HG03571 (cell line): Measurements from ENCODE around the gene RFT1.
A peak's percentile ranks its signal among the peaks of the same experiment; 100 is the strongest.

Experiments
- ATAC-seq: cut with Tn5 transposase; IDR thresholded peaks from one replicate; pipeline ENCODE4 v1.9.1; 2021; ENCODE audit not compliant: unreplicated experiment

RFT1 gene

GRCh38 chr3:53129344-53129743, 891 bp downstream of the RFT1 start:
- ATAC-seq: no peak

DNA sequence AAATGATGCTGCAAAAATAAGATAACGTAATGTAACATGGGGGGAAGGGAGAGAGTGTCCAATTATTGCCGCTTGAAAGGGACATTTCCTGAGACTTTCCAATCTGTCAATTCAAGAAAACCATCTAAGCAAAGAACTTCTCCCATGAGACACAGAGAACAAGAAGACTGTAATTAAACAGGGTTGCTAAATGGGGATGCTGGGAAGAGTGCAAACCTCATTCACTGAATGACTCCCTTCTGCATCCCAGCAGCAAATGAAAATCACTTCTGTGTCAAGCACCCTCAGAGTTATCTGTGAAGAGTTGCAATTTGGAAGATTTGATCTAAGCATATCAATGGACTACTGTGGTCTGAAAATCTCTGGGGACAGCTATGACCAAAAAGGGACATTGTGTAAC, 3.6 kb downstream of the RFT1 start:
- ATAC-seq: no peak

DNA sequence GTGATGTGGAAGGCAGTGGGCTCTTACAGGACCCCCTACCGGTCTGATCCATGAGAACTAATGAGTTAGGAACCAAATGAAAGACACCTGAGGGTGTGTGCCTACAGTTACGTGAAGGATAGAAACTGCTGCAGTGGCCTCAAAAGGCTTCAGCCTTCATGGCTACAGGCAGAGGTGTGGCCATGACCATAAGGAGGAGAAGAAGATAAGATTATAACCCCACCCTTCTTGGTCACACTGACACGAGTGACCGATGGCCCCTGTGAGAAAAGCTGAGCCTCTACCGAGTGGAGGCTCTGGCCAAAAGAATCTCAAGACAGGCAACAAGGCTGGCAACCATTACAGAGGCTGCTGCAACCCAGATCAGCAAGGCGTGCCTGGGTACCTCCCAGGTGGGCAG, 6.3 kb downstream of the RFT1 start:
- no peak for ATAC-seq

DNA sequence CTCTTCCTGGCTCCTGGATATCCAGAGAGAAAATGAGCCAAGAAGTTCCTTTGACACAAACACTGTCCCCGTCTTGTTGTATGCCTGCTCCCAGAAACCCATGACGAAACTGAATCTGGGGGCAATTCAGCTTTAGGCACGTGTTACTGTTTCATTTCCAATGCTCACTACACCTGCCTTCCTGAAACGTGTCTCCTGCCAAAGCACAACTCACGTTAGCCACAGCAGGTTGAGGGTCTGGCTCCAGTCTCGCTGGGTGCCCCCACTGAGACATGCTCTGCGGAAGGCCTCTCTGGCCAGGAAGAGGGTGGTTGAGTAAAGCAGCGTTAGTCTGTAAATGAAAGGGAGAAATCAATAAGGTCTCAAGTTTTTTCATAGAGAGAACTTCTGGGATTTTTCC, 6.7 kb downstream of the RFT1 start:
- no peak for ATAC-seq

- ATAC-seq: no peak
These were observed 7.3 kb downstream of the RFT1 start for GRCh38 chr3:53122933-53123305.

DNA sequence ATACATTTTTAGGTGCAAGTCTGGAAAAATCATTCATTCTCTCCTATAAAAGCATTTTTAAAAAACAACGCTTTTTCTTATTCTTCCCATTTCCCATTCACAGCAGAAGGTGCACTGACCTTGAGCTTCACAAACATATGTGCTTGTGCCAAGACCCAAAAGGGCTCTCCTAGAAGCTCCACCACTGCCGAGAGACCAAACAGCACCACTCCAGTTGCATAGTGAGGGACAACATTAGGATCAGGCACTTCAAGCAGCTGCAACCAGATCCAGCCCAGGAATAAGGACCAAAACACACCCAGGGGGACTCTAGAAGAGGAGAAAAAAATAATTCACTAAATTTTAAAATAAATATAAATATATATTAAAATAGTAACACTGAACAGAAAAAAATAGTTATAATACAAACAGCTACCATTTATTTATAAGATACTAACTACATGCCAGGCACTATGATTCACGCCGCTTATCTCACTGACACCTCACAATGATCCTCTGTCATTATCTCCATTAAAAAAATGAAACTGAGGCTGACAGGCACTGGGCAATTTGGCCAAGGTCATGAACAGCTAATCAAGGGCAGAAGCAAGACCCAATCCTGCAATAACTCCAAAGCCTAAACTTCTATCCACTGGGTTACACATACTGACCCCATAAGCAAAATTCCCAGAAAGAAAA, 7.8 kb downstream of the RFT1 start:
- ATAC-seq: no peak

DNA sequence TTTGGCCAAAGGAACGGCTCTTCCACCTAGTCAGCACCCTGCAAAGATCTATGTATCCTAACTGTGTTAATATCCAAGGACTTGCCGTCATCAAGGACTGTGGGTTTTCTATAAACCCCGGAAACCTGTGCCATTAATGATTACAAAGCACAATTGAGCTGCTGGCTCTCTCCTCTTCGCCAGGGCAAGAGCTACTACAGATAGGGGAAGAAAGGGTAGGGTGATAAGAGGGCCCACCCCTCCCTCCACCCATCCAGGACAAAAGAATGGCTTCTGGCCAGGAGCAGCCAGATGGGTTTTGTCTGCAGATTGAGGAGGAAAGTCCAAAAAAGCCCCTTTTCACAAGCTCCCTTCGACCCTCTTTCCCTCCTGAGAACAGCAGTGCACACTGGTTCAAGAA, 9.9 kb downstream of the RFT1 start:
- ATAC-seq: no peak

DNA sequence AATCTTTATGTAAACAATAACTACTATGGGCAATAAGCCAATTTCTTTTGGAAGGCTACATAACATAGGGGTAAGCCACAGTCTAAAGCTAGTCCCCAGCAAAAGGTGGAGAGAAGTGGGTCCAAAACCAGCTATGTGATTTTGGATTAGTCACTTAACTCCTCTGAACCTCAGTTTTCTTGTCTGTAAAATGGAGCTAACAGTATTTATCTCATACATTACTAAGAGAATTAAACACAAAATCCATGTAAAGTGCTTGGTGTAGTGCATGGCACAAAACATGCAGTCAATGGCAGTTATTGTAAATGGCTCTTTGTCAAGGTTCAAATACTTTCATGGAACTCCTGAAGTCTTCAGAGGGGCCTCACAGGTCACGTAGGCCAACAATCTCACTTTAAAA, 13.3 kb downstream of the RFT1 start:
- ATAC-seq: no peak

DNA sequence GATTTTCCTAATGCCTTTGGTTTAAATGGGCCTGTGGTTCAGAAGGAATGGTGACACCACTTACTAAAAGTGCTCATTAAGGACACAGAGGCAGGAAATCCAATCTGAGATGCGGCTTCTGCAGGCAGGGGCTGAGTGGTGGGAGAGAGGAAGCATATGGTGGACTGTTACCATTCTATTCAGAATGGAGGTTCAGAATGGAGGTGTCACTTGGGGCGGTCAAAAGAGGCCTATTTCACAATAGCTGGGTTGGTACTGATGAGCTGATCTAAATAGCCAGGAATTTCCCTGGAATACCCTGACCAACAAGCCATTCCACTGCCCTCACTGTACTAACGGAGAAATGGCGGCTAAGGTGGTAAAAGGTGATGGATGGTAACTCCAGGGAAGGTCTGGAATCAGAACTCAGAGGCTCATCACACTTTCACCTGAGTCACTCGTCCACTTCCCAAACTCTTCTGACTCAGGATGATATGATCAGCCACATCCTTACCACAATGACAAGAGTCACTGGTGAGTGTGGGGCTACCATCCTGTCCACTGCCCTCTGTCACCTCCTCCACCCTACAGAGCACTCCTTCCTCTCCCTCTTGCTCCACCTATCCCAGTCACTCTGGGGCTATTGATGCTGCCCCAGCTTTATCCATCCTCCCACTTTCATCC, 15.7 kb downstream of the RFT1 start:
- no peak for ATAC-seq

- ATAC-seq: peak; percentile 78
These were observed 16.2 kb downstream of the RFT1 start for GRCh38 chr3:53114011-53114400.

DNA sequence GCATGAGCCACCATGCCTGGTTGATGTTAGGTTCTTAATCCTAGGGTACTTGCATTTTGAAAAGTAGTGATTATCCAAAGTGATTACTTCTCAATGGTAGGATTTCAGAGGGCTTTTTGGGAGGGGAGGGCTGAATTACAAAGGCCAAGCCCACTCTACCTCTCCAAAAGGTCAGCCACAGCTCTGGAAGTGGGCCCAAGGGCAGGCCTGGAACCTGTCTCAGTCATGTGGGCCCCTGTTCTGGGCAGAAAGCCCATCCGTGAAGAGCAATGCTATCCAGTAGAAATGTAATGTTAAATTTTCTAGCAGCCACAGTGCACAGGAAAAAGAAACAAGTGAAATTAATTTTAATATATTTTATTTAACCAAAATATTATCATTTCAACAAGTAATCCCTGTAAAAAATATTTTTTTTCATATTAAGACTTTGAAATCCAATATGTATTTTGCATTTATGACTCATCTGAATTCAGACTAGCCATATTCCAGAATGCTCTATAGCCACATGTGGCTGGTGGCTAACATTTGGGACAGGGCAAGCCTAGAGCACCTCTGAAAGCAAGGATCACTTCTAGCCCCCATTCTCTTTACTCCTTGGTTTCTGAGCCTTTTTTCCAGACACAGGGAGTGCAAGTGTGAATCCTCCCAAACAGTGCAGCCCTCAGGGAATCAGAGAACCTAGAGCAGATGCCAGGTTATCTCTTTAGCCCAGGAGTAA, 16.8 kb downstream of the RFT1 start:
- ATAC-seq: no peak

DNA sequence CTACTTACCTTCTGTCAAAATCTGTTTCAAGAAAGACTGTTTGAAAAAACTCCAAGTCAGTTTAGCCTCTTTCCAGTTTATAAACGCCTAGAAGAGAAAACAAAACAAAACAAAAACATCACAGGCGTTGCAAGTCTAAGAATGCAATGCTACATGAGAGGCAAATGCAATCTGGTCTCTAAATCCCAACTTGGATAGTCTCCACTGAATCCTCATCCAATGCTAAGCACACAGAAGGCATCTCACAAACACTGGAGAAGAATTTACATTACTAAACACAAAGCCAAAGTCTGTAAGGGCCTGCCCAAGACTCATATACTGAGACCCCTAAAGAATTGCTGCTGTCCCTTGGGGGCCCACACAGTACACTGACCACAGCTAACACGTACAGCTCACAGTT, 18.4 kb downstream of the RFT1 start:
- ATAC-seq: no peak

DNA sequence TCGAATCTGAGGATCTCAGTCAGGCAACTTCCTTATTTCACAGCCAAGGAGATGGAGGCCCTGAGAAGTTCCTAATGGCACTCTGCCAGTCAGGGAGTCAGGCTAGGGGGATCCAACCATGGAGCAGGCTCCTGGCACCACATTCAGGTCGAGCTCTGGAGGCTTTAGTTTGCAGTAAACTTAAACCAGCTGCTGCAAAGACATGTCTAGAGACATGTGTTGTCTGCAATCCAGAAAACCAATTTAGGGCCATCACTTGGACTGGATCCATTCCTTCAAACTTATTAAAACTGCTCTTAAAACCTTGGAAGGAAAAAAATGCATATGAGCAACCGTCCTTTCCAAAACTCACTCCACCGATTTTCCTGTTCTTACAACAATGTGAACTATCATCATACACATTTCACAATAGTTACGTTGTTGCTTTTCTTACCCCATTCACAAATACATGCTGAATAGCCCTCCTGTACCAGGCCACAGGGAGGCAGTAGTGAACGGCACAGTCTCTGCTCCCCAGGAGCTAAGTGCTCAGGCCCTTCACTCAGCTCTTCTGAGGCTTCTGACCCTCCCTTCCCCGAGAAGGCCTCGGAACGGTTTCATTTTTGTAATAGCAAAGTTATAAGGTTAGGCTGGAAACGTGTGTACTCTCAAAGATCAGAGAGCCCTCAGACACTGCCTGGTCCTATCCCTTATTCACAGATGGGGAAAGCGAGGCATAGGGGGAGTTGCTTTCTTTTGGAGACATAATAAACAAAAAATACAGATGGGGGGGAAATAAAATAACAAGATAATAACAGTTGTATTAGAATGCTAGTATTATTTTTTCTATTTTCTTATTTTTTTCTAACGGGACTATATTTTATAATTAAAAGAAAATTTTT, 20.1 kb downstream of the RFT1 start:
- ATAC-seq: no peak

DNA sequence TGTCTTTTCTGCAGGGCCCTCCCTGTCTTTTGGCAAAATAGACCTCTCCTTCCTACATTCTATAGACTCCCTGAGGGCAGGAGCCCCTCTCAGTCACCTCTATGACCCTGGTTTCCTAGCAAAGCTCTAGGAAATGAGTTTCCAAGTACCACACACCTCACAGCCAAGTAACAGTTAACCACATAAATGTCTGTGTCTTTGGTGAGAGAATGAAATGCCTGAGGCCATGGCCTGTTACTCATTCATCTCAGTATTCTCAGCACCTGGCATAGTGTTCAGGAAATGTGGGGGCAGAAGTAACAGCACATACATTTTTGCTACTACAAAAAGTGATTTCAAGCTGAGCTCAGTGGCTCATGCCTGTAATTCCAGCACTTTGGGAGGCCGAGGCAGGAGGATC, 21.0 kb downstream of the RFT1 start:
- no peak for ATAC-seq

DNA sequence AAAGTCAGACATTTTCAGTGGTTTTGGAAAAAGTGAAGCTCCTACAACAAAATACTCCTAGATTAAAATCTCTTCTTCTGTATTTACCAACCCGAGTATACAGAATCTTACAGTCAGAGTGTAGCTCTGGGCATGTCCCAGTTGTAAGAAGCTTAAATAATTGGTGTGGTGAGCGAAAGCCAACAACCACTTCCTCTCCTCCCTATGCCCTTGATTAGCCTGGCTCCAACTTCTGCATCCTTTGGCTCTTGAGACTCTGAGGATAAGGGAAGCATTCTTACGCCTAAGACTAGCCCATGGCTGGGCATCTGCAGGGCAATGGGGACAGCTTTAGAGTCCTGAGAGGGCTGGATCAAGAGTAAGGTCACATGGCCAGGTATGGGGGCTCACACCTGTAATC, 25.5 kb downstream of the RFT1 start:
- no peak for ATAC-seq

GRCh38 chr3:53103397-53104296, 26.6 kb downstream of the RFT1 start:
- no peak for ATAC-seq

DNA sequence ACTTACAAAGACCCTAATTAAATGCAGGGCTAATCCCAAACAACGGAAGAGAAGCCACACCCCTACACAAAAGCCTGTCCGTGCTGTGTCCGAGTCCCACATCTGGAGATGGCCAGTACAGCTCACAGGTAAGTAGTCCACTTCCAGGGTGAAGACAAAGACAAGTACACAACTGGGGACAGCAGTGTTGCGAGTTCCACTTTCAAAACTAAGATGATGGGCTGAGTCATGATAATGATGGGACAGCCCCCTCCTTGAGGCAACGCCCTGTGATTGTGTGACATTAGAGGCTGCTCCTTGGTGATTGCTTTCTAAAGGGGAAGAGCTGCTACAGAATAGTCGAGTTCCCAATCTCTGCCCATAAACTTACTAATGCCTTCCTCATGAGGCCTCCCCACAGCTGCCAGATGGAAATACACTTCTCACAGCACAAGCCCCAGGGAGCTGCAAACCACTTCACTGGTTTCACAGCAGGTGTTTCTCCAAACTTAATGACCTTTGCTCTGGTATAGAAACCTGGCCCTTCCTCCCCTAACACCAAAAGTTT, 27.6 kb downstream of the RFT1 start:
- ATAC-seq: no peak

GRCh38 chr3:53101956-53102355, 28.3 kb downstream of the RFT1 start:
- no peak for ATAC-seq

GRCh38 chr3:53100818-53101466, 29.3 kb downstream of the RFT1 start:
- no peak for ATAC-seq

- ATAC-seq: no peak
These were observed 32.3 kb downstream of the RFT1 start for GRCh38 chr3:53097887-53098286.
